ENCODE results near the gene KIRREL3.
"Not testable (repeated sequence)": the region's sequence is repeated elsewhere in the genome, so short reads cannot be mapped to it uniquely, and the experiment has no call there.

The KIRREL3 gene

DNA sequence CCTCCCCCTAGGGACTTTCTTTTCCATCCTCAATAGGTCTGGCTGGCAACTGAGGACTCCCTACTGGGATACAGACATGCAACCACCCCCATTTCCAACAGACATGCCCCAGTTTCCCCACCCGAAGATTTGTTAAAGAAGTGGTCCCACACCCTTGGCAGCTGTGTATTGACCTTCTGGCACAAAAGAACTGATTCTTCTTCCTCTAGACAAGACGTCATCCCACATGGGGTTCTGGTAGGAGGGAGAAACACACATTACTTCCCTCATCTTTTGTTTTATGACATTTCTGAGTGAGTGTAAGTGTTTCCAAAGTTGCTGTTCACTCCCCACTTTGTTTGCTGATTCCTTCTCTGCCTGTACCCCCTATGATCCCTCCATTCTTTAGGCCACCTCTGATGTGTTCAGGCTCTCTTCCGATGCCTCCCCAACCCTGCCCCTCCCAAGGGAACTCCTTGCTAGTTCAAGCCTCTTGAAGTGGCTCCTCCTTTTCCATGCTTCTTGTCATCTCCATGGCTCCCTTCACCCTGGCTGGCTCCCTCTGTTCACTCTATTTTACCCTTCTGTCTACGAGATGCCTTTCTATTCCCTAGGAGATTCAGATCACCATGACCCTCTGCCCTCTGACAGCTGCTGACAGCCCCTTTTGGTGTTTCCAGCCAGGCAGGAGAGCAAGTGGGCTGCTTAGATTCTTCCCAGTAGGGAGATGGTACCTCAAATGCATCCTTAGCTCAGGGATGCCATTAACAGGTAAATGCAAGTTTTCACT lies 4.3 kb downstream of the KIRREL3 start:
- DNase-seq: no peak

DNA sequence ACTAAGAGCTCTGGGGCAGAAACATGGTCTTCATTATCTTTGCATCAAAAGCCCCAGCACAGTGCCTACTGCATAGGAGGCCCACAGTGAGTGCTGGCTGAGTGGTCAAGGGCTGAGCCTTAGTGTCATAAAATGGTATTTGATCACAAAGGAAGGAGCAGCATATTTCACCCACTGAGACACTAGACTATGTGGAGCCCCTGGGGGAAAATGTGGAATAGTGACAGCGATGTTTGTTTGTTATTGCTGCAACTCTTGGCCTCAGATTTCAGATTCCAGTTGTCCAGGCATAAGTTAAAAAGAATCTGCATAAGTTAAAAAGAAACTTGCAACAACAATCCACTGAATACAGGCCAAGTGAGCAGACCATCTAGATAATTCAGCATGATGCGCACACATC lies 7.0 kb downstream of the KIRREL3 start:
- no peak for DNase-seq

DNA sequence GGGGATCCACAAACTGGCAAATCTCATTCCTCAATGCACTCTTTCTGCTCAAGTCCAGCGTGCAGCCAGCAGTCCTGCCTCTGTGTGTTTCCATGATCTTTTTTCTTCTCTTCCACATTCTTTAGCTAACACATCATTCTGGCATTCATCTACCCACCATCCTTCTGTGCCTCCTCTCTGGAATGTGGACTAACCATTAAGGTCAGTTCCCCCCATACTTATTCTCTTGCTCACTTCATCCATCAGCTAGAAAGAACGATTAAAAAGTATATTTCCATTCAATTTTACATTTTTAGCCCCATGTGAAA lies 7.8 kb downstream of the KIRREL3 start:
- no peak for DNase-seq

DNA sequence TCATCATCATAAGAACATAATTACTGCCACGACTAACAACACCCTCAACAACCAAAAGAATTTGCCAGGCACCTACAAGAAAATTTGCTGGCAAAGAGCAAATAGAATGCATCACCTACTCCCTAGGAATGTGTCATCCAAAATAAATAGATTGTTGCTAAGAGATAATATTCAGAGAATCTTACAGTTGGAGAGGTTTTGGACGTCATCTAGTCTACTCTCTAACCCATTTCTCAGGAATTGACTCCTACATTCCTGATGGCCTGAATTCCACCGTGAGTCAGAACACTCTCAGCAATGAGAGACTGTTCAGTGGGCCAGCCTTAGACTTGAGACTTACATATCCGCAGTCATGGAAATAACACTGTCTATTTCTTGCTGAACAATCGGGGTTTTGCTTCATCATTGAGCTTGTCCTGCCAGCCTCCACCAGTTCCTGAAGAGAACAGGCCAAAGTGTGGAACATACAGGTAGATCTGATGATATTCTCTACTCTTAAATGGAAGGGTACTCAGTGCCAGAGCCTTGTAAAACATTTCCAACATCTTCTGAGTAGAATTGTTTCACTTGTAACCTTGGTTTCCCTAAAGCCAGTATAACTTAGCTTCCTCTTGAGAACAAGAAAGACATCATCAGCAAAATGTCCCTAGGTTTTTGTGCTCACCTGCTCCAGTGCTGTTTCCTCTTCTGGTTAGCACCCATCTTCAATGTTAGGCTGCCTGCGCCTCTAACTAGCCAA lies 8.3 kb downstream of the KIRREL3 start:
- no peak for DNase-seq

DNA sequence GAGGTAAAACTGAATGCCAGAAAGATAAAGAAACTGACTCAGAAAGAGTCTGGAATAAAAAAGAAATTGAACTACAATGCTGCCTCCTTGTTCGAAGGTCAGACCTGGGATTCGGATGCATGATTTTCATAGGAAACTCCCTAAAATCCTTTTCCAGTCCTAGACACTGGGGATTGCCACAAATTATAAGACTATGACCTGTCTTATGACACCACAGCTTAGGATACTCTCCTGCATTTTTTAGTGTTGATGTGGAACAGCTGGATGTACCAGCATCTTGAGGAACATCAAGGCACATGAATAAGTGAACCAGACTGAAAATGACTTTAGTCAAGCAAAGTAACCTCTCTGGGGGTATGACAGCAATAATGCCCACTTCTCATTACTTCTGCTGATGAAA lies 9.0 kb downstream of the KIRREL3 start:
- no peak for DNase-seq

DNA sequence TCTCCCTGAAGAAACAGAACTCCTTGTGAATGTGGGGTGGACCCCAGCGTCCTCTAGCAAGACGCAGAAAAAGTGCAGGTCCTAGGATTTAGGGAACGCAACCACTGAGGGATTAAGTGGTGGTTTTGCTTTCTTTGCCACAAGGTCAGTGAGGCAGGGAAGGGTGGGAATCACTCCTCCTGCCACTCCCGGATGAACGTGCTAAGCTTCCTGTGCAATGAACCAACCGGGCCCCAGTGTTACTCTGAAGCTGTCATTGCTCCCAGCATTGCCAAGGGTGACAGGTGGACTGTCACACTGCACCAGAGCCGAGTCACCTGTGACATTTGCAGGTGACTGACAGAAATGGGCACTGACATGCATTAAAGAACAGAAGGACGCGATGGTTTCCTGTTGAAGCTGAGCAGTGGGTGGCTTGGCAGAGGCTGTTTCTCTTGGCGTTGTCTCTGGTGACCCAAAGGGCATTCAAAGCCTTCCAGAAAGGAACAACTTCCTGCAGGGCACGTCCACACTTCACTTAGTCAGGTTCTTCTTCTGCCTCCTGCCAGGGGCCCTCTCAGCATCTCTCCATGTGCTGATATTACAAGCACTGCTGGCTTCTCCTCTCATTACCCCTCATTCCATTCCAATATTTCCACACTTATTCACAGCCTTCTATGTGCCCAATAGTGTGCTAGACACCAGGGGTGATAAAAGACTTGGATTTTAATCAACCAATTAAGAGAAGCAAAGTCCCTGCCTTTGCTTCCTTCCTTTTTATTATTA lies 9.7 kb downstream of the KIRREL3 start:
- DNase-seq: no peak

DNA sequence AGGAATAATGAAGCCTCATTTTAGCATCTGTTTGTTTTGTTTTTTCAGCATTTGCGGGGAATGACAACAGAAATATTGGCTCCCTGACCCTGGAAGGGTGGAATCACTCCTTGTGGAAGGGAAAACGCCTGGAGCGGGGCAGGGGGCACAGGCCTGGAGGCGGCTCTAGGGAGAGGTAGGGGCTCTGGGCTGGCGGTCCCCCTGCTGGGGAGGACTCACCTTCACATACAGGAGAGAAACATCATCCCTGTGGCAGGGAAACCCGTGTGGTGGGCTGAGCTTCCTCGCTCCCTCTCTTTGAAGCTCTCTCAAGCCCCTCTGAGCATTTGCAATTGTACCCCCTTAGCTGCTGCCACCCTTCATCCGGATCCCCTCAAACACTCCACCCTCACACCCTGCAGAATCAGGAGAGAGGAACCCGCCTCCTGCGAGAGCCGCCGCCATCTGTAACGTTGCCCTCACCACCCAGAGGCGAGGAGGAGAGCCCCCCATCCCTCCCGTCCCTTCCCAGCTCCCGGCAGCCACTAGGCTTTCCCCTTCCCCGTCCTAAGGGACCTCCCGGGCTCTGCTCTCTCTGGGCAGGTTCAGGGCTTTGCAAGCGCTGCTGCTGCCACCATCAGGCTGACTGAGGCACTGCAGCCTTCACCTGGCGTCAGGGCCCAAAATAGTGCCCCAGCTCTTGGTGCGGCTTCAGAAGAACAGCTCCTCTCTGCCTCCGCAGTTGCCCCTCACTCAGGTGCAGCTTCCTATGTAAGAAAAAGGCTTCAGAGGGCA lies 10.4 kb downstream of the KIRREL3 start:
- peak; percentile 3 to 54 for DNase-seq

DNA sequence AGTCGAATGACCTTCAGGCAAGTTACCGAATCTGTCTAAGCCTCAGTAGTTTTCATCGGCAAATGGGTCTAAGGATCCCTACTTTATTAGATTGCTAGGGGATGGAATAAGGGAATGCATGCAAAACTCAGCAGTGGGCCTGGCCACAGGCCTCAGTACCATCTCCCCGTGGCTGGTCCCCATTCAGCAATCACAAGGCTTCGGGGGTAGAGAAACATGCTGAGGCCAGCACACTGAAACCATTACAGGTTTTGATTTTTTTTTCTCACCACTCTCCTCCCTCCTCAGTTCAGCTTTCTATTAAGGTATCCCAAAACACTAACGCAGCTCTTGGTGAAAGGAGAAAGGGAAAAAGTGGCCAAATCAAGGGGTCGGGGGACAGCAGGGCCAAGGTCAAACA lies 11.9 kb downstream of the KIRREL3 start:
- no peak for DNase-seq

DNA sequence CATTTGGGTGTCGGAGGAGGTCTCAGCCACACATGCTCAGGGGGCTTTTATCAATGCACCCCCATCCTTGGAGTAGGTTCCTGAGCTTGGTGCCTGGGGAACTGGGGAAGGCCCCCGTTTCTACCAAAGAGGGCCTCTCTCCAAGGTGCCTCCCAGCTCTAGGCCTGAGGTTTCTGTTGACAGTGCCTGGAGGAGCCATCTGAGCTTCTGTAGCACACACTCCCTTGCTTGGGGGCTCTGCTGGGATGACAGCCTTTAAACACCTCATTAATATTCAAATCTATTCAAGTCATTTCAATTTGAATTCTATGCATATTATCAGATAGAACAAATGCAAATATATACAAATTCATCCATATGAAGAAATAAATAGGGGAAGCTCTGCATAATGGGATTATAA lies 18.9 kb downstream of the KIRREL3 start:
- DNase-seq: no peak

DNA sequence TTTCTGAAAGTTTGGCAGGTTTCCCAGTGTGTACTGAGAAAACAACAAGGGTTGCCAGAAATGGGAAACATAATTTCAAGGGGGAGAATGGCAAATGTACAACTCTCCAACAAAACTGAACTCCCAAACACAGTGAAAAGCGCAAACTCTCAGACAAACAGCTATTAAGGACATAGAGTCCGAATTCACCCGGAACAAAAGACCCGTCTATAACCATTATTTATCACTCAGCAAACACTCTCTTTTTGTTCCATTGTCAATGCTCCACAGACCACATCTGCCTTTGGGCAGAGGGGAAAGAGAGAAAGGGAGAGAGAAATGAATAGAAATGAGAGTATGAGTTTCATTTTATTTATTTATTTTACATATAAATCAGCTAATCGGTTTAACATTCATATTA lies 21.7 kb downstream of the KIRREL3 start:
- peak in 1 of 2 experiments; percentile 19 for DNase-seq

DNA sequence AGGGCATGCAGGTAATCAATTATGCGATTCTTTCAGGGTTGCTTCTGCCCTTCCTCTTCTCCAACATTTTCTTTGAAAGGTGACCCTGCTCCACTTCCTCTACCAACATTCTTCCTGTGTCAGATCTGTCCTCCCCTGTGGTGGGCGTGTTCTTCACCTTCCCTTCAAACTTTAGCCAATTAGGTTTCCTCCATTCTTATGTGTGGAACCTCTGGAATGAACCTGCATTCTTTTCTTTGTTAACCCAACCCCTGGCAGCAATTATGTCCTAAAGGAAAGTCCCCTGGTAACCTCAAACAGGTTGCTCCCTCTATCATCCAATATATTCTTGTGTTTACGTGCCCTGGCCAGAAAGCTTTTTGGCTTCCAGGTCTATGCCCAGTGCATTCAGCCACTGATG lies 22.4 kb downstream of the KIRREL3 start:
- DNase-seq: no peak

DNA sequence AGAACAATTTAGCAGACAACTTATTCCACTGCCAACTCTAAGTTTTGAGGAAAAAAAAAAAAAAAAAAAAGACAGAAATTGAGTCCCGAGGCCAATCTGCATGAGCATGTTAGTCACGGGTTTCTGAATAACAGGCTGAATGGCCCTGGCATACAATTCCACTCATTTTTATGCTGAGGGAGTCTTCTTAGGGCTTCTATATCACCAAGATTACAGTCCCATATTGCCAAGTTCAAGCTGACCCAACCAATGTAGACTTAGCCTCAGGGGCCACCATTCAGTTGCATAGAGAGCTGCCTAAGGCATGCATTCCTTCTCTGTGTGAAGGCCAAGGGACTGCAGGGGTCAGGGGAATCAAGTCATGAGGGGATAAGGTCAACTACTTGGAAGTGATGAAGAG lies 27.5 kb downstream of the KIRREL3 start:
- no peak for DNase-seq

DNA sequence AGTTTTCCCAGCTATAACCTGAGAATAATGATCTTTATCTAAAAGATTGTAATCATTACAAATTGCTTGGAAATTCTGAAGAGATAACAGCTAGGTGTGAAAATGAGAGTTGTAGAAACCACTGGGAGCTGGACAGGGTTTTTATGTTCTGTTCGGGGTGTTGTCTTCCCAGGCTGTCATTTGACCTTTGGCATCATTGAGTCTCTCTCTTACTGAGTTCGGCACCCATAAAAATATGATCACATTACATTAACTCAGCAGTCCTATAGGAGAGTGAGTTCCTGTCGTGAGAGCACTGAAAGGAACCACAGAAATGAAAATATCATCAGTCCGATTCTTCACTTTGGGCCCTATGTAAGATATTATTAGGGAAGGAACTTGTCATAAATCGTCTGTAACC lies 29.3 kb downstream of the KIRREL3 start:
- DNase-seq: no peak

DNA sequence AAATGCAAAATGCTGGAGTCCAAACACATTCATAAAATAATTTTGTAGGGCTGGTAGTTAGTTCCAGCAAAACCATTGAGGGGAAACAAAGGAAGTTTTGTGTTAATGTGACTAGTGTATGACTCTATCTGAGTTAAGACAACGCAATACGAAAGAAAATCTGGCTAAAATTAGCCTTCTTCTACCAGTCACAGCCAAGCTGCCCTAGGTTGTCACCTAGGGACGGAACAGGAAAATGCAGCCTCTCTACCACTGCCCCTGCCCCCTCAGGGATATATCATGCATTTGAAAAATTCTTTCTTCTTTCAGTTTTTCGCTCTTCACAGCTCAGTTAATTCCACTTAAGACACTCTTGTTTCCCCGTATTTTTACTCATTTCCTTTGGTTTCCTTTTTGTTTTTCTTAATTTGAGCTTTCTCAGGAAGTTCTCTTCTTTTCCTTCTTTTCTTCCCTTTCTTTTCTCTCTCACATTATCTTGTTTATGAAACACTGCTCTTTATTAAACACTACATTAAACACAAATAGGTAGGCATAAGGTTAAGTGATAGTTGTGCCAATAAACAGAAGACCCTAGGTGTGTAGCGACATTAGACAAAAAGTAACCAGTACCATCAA lies 30.6 kb downstream of the KIRREL3 start:
- no peak for DNase-seq

DNA sequence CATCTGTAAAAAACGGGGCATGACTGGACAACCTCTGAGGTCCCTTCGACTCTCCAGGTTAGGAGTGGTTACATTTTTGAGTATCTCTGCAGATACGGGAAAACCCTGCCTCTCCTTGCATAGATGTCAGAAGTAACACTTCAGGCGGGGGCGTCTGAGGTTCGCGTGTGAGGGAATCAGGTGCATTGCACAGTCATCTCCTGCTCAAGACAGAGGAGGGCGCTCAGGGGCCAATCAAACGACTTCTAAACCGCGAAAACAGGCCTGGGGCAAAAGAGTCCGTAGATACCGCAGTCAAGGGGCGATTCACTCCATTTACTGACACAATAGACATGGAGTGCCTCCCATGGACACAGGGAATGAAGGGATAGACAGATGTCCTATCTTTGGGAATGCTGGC lies 31.7 kb downstream of the KIRREL3 start:
- DNase-seq: no peak

DNA sequence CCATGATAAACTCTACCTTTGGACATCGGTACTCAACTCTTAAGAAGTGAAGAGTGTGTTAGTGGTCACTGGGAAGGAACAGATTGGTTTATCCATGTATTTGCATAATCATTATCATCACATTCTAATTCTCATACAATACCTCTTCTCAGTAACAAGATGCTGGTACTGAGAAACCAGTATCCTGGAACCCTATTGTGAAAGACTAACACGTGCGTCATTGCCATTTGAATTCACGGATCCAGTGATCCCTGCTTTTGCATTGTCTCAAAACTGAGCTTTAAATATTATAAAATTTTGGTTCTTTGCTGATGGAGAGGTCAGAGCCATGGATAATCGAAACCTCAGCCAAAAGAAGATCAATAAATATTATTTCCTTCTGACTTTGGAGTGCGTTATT lies 35.2 kb downstream of the KIRREL3 start:
- DNase-seq: no peak

DNA sequence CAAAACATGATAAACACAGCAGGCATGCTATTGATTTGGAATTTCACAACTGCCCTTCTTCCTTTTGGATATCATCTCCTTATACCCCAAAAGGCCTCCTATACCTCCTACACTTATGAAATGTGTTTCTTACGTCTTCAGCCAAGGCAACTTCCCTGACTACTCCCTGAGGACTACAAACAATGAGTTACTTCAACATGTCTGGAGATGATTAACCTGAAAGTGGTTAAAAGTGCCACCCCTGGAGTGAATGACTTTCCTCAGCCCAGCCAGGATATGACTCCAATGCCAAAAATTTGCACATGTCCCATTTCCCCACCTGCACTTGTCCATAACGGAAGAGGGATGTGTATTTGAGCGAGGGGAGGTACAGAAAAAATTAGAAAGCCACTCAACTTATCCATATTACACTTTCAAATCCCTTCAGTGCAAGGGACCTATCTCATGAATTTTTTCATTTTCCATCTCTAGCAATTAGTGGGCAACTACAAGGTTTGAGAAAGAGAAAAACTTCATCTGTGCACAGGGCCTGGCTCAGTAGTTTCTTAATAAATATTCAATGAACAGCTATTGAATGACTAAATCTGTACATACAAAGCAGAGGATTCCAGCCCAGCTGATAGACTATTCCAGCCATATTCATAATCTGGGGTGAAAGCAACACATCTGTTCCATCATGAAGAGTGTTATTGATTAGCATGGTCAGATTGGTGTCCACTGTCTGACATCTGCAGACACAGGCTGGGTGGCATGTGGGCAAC lies 36.8 kb downstream of the KIRREL3 start:
- no peak for DNase-seq

DNA sequence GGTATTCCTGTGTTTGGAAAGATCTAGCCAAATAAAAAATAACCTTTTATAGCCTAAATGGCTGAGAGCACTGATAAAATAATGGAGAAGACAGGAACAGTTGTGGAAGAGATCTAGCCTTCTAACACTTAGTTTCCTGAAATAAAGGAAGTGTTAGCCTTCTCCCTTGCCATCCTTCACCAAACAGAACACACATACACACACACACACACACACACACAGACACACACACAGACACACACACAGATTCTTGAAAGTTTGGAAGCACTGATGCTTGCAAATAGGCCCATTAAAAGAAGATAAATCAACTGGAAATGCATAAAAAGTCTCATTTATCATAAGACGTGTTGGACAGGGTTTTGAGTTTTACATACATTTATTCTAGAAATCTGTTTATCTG lies 37.5 kb downstream of the KIRREL3 start:
- DNase-seq: no peak

DNA sequence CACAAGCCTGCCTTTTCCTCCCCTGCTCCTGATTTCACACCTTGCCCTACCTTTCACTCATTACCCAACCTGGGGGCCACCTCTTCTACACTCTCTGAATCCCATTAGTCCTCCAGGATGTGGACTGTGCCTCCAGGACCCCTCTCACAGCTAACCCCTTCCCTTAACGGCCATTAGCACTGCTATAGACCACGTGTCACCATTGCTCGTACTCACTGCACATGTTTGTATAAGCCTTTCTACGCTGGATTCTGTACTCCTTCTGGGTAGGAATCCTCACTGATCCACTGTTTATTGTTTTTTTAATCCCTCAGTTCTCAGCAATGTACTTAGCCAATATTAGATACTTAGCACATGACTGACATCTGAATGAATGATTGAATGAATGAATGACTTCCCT lies 40.9 kb downstream of the KIRREL3 start:
- DNase-seq: no peak

DNA sequence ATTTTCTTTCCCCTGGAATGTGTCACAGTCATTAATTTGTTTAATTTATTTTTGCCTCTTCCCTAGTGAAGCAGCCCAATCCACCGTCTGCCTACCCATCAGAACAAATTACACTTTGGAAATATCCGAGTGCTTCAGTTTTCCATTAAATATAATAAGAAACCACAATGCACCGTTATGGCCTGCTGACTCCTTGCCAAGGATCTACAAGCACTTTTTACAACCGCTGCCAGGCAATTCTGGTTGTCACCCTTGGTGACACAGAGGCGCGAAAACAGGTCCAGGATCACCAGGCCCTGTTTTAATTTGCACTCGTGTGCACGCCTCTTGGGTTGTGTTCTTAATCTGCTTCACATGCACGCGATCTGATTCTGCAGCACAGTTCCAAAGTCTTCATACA lies 43.9 kb downstream of the KIRREL3 start:
- DNase-seq: no peak

DNA sequence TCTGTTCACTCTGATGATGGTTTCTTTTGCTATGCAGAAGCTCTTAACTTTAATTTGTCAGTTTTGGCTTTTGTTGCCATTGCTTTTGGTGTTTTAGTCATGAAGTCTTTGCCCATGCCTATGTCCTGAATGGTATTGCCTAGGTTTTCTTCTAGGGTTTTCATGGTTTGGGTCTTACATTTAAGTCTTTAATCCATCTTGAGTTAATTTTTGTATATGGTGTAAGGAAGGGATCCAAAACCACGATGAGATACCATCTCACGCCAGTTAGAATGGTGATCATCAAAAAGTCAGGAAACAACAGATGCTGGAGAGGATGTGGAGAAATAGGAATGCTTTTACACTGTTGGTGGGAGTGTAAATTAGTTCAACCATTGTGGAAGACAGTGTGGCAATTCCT lies 48.0 kb downstream of the KIRREL3 start:
- not testable (repeated sequence) for DNase-seq

DNA sequence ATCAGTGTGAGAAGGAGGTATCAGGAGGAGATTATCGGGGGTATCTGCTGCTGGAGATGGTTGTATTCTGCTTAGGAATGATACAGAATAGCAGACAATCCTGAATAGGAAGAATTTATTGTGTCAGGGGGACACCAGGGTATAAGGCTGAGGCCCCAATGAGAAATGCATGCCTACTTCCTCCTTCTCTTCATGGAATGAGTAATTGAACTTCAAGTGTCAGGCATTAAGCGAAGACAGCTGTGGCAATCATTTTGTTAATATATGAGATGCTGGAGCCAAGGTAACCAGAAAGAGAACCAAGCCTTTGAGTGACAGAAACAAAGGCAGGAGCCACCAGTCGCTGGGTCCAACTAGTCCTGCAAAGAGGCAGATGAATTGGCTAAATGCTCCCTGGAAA lies 49.1 kb downstream of the KIRREL3 start:
- no peak for DNase-seq
